HG03135 (cell line): Measurements from ENCODE around the gene SLC25A18.
A peak's percentile ranks its signal among the peaks of the same experiment; 100 is the strongest.
"Not testable (repeated sequence)": the region's sequence is repeated elsewhere in the genome, so short reads cannot be mapped to it uniquely, and the experiment has no call there.

Source experiments
- ATAC-seq: cut with Tn5 transposase; IDR thresholded peaks from one replicate; pipeline ENCODE4 v1.9.1; 2021; ENCODE audit warnings: mild to moderate bottlenecking, moderate library complexity; ENCODE audit not compliant: unreplicated experiment

Gene SLC25A18

DNA sequence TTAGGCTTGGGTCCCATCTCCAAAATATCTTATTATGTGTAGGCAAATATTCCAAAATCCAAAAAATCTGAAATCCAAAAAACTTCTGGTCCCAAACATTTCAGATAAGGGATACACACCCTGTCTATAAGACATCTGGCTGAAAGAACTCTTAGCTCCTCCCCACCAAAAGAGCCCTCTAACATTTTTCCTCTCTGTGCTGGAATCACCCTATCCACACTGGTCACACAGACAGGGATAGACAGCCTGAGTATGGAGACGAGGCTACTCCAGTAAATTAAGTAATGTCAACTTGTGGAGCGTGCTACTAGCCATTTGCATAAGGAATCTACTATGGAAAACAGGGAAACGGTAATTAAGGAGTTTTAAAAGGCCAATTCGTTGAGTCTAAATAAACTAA lies 40.4 kb downstream of the SLC25A18 start:
- no peak for ATAC-seq

DNA sequence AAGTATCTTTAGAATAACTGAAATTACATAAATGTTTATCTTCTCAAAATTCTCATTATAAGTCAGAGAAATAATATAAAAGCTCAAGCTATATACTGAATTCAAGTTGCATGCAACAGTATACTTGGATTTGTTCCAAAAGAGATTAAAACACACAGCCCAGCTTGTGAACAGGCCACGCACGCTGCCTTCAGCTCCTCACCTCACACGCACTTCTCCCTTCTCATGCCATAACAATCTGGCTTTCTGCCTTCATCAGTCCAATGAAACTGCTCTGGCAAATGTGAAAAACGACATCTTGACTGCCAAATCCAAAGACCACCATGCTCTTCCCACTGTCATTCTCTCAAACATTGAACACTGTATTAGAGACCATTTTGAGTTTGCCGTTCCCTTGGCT lies 43.2 kb downstream of the SLC25A18 start:
- ATAC-seq = no peak

DNA sequence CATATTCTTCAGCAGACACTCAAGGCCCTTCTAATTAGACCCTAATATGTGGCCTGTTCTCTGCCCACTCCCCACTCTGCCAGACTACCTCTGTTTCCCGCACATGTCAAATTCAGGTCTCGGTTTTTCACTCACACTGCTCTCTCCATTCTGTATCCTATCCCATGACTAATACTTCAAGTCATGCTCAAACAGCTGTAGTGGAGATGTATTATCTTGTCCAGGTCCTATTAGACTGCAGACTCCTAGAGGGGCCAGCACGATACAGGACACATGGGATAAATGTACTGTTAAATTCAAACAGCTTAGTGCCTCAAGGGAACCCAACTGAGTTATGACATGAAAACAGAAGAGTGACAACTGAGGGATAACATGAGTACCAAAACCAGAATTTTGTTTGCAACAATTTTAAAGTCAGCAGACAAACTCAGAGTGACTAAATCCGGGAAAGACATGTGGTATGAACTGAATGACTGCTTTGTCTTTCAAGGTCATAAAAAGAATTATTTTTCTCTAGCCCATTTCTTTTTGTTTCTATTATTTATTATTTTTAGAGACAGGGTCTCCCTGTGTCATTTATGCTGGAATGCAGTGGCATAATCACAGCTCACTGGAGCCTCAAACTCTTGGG lies 44.7 kb downstream of the SLC25A18 start:
- no peak for ATAC-seq

DNA sequence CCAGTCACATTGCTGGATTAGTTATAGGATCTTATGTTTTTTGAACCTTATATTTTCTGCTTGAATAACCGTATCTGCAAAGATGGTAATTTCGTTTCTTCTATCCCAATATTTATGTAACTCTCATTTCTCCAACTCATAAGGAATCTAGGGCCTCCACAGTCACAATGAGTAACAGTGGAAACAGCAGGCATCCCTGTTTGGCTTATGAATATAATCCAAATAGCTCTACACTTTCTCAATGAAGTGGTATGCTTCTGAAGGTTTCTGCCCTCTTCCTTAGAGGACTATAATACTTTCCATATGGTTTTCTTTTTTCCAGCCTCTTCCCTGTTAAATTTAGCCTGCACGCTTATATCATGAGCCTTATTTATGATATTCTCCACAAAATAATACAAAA lies 48.8 kb downstream of the SLC25A18 start:
- ATAC-seq = no peak

DNA sequence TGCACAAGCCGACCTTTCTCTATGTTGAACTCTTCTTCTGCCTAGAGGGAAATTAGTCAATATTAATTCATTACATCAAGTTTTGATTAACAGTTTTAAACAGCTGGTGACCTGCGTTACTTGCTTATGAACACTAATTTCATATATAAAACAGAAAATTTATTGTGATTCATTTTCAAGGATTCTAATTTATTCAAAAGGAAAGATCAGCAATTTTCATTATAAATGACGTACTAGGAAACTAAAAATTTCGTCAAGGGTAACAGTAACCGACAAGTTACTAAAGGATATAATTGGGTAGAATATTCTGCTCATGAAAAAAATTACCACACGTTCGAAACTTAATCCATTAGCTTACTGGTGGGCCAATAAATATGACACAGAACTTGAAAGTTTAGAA lies 50.0 kb downstream of the SLC25A18 start:
- ATAC-seq = no peak

DNA sequence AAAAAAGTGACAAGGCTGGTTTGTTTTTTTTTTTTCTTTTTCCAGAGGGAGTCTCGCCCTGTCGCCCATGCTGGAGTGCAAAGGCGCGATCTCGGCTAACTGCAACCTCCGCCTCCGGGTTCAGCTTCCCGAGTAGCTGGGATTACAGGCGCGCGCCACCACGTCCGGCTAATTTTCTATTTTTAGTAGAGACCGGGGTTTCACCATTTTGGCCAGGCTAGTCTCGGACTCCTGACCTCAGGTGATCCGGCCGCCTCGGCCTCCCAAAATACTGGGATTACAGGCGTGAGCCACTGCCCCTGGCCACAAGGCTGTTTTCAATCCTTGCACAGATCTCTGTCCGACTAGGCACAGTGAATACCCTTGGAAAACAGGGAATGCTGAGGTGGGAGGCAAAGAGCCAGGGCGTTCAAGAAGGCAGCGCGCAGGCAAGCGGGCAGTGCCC lies 64.7 kb downstream of the SLC25A18 start:
- ATAC-seq = no peak

DNA sequence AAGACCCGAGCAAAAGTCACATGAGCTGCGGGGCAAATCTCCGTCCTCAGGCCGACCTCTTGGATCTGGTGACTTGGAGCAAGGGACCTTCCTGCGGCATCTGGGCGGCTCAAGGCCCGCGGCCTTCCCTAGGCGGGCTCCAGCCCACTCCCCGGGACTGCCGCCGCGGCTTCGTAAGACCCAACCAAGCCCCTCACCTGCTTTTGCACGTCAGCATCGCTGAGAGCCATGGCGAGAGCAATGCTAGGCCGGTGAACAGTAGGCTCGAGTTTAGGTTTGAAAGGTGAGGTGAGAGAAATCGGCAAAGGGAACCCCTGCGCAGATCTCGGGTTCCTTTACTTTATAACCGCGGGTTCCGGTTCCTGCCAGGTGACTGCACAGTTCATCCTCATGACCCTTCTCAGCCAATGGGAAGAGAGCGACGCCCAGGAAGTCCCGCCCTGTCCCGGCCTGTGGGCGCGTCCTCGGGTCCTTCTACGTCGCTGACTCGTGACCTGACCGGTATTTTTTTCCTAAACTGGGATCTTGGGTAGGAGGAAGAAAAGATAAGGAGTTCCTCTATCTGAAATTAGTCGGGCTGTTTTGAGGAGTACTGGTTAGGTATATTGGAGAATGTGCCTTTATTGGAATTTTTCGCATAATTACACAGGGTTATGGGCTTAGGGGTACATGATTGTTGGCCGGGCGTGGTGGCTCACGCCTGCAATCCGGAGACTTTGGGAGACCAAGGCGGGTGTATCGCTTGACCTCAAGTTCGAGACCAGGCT lies 65.3 kb downstream of the SLC25A18 start, which contains the start of gene ATP6V1E1:
Gene ATP6V1E1 (minus strand): TSS at position 344 of the 767 bp plus-strand sequence. CDS start 114 bp downstream, at position 230.
- ATAC-seq = peak; percentile 96

DNA sequence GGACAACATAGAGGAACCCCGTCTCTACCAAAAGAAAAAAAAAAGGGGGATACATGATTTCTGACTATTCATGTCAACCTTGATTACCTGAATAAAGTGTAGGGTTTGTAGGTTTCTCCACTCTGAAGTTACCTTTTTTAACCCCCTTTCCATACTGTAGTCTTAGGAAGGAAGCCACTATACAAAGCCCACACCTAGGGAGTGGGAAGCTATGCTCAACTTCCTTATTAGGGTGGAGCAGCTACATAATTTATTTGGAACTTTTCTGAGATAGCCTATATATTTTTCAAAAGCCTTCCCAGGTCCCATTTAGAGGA lies 65.8 kb downstream of the SLC25A18 start:
- ATAC-seq = peak; percentile 7

DNA sequence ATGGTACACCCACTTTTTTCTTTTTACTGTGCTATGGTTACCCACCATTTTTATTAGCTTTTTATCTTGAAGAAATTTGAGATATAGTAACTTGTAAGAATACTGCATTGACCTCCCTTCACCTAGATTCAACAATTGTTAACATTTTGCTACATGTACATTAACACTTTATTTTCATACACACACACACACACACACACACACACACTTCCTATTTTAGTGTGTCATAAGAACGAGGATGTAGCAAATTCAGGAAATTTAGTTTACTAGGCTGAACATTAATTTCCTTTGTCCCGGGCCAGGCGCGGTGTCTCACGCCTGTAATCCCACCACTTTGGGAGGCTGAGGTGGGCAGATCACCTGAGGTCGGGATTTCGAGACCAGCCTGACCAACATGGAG lies 66.3 kb downstream of the SLC25A18 start:
- ATAC-seq = no peak

DNA sequence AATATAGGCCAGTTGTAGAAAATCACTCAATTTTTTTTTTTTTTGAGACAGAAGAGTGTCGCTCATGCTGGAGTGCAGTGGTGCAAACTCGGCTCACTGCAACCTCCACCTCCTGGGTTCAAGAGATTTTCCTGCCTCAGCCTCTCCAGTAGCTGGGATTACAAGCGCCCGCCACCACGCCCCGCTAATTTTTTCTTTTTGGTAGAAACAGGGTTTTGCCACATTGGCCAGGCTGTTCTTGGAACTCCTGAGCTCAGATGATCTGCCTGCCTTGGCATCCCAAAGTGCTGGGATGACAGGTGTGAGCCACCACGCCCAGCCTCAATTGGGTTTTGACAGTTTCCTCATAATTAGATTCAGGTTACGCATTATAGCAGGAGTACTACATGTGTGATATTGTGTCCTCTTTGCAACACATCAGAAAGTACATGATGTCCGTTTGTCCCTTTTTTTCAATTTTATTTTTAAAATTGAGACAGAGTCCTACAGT lies 67.8 kb downstream of the SLC25A18 start:
- ATAC-seq = no peak

DNA sequence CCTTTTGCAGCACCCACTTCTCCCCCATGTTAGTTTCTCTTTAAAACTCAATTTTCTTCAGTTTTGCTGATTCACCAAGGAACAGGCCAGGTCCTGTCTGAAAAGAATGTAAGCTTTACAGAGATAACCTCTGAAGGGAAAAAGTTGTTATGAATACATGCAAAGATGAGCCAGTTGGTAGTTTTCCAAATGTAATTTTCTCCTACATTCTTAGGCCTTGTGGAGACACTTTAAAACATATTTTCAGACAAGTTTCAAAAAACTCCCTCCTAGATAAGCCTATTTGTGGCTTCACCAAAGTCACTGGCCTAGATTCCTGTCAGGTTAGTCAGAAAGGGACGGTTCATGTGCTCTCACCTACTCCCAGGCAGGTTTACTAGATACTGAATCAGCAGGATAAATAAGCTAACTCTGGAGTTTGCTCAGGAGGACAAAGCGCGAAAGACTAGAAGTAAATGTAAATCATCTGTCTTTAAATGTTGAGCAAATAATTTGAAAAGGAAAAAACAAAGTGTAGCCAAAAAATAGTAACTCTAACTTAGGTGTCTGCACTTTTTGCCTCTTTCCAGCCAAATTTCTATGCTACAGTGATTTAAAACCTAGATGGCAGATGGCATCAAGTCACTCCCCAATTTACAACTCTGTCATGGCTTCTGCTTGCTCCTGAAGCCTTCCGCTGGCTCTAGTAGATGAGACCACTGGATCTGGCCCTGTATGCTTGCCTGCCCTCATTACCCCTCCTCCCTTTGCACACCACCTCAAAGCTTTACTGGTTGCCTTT lies 70.1 kb downstream of the SLC25A18 start:
- ATAC-seq = no peak

DNA sequence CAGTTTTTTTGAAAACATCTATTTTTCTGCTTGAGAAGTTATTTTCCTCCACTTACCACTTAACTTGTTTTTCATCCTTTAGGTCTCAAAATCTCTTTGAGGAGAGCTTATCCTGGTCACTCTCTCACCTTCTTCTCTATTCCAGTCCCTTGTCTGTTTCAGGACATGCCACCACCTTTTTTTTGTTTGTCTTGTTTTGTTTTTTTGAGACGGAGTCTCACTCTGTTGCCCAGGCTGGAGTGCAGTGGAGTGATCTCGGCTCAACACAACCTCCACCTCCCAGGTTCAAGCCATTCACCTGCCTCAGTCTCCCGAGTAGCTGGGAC lies 70.7 kb downstream of the SLC25A18 start:
- ATAC-seq = no peak

DNA sequence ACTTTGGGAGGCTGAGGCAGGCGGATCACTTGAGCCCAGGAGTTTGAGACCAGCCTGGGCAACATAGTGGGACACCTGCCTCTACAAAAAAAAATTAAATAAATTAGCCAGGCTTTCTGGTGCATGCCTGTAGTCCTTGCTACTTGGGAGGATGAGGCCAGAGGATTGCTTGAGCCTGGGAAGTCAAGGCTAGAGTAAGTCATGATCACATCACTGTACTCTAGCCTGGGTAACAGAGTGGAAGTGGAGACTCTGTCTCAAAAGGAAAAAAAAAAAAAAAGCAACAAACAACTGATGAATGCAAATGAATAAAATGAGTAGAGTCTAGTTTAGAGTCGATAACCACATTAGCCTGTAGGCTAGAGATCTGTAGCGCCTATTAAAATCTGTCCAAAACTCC lies 71.4 kb downstream of the SLC25A18 start:
- ATAC-seq = no peak

DNA sequence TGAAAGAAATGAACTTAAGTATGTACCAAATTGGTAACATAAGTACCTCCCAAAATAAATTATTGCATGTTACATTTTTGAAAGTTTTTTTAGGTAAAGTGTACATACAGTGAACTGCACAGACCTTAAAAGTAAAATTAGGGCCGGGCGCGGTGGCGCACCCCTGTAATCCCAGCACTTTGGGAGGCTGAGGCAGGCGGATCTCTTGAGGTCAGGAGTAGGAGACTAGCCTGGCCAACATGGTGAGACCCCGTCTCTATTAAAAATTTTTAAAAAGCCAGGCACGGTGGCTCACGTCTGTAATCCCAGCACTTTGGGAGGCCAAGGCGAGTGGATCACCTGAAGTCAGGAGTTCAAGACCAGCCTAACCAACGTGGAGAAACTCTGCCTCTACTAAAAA lies 73.6 kb downstream of the SLC25A18 start:
- not testable (repeated sequence) for ATAC-seq

DNA sequence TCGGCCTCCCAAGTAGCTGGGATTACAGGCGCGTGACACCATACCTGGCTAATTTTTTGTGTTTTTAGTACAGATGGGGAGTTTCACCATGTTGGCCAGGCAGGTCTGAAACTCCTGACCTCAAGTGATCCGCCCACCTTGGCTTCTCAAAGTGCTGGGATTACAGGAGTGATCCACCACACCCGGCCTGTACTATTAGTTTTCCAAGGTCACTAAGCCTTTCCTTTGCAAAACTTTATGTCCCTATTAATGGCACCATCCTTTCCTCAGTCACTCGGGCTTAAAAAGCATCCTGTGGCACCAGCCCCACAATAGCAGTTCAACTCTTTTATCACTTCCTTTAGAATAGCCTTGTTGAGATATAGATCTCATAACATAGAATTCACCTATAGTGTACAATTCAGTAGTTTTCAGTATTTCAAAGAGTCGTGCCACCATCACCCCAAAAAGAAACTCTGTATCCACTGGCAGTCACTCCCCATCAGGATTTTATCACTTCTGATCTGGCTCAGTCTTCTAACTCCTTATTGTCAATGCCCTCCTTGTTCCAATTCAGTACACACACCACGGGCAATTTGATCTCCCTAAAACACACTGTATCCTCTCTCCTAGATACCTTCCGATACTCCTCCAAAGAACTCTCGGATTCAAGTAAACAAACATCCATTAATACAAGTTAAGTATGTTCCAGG lies 74.3 kb downstream of the SLC25A18 start:
- ATAC-seq = no peak

DNA sequence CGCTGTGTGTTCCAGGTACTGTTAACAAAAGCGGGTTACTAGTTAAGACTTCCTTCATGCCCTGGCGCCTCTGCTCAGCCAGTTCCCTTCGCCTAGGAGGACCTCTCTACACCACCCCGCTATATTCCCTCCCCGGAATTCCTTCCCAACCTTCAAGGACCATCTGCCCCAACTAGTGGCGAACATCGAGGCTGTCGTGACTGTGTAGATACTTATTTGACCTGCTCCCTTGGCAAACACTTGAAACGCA lies 74.8 kb downstream of the SLC25A18 start:
- ATAC-seq = peak; percentile 12

DNA sequence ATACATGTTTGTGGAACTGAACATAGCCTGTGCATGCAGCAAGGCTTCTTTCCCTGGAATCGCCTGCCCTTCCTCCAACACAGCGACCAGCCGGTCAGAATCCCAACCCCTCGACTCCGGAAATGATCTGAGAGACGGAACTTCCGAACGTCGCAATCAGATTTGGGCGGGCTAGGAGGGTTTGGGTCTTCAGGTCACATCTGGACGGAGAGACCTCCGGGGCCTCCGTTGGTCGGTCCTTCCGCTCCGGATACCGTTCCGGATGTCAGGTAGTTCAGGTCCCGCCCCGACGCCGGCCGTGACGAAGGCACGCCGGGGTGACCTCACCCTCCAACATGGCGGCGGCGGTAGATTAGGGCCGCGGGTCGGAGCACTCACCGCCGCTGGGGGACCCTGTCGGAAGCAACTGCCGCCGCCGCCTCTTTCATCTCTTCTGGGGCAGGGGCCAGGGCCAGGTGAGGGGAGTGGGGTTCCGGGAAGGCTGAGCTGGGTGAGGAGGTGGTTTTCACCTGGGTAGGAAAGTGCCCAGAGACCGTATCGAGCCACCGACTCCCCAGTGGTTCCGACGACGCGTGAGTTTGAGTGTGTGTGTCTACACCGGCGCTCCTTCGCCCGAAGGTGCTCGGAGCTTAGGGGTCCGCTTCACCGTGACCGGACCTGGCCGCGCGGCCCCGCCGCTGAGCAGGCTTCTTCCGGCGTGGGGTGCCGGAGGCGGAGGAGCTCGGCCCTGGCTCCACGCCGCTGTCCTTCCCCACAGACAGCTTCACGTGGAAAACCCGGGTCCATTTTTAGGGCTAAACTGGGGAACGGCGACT lies 75.3 kb downstream of the SLC25A18 start, which contains the start of gene BCL2L13:
Gene BCL2L13 (plus strand): TSS at position 326 of the 815 bp plus-strand sequence. CDS start 16,955 bp downstream, outside the sequence.
- peak; percentile 95 for ATAC-seq

DNA sequence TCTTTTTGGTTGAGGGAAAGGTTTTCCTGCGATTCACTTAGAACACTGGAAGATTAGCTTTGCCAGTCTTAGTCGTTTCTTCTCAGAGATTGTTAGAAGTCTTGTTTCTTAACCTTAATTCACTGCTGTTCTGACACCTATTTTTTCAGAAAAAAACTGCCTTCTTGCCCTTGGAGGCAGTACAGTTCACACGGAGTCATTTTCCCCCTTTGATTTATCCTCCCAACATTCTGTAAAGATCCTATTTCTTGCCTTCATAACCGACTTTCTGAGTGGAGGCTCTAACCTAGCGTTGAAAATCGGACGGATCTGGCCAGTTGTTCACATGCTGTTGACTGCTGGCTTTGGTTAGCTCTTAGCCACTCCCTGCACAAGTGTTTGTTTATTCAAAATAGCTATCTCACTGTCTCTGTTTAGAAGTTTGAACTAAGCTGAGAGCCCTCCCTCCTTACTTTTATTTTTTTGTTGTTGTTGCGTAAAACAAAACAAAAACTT lies 76.0 kb downstream of the SLC25A18 start:
- no peak for ATAC-seq
